Measurements from ENCODE around the gene TRPC4AP.

DNA sequence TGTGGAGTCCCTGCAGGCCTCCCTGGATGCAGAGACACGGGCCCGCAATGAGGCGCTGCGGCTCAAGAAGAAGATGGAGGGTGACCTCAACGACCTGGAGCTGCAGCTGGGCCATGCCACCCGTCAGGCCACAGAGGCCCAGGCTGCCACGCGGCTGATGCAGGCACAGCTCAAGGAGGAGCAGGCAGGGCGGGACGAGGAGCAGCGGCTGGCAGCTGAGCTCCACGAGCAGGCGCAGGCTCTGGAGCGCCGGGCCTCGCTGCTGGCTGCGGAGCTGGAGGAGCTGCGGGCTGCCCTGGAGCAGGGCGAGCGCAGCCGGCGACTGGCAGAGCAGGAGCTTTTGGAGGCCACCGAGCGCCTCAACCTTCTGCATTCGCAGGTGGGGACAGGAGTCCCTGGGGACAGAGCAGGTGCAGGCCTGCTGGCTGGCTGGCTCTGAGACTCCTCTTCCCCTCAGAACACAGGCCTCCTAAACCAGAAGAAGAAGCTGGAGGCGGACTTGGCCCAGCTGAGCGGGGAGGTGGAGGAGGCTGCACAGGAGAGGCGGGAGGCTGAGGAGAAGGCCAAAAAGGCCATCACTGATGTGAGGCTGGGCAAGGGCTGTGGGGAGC lies 92.2 kb downstream of the TRPC4AP start:
- TF ChIP-seq, protein P1, sequence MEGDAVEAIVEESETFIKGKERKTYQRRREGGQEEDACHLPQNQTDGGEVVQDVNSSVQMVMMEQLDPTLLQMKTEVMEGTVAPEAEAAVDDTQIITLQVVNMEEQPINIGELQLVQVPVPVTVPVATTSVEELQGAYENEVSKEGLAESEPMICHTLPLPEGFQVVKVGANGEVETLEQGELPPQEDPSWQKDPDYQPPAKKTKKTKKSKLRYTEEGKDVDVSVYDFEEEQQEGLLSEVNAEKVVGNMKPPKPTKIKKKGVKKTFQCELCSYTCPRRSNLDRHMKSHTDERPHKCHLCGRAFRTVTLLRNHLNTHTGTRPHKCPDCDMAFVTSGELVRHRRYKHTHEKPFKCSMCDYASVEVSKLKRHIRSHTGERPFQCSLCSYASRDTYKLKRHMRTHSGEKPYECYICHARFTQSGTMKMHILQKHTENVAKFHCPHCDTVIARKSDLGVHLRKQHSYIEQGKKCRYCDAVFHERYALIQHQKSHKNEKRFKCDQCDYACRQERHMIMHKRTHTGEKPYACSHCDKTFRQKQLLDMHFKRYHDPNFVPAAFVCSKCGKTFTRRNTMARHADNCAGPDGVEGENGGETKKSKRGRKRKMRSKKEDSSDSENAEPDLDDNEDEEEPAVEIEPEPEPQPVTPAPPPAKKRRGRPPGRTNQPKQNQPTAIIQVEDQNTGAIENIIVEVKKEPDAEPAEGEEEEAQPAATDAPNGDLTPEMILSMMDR (IDR thresholded peaks at IDR 0.05), result no peak
- no peak for TF ChIP-seq POLR2A (IDR thresholded peaks at IDR 0.05)
